Kidney capillary endothelial cell (primary cell): Measurements from ENCODE around the gene CCNG1.
A peak's percentile ranks its signal among the peaks of the same experiment; 100 is the strongest.
"Not testable (repeated sequence)": the region's sequence is repeated elsewhere in the genome, so short reads cannot be mapped to it uniquely, and the experiment has no call there.

Experiments
- DNase-seq: peaks from one replicate; pipeline ENCODE4 v3.0.0-alpha.2; 2018; ENCODE audit warnings: low spot score

The CCNG1 gene, protein sequence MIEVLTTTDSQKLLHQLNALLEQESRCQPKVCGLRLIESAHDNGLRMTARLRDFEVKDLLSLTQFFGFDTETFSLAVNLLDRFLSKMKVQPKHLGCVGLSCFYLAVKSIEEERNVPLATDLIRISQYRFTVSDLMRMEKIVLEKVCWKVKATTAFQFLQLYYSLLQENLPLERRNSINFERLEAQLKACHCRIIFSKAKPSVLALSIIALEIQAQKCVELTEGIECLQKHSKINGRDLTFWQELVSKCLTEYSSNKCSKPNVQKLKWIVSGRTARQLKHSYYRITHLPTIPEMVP

DNA sequence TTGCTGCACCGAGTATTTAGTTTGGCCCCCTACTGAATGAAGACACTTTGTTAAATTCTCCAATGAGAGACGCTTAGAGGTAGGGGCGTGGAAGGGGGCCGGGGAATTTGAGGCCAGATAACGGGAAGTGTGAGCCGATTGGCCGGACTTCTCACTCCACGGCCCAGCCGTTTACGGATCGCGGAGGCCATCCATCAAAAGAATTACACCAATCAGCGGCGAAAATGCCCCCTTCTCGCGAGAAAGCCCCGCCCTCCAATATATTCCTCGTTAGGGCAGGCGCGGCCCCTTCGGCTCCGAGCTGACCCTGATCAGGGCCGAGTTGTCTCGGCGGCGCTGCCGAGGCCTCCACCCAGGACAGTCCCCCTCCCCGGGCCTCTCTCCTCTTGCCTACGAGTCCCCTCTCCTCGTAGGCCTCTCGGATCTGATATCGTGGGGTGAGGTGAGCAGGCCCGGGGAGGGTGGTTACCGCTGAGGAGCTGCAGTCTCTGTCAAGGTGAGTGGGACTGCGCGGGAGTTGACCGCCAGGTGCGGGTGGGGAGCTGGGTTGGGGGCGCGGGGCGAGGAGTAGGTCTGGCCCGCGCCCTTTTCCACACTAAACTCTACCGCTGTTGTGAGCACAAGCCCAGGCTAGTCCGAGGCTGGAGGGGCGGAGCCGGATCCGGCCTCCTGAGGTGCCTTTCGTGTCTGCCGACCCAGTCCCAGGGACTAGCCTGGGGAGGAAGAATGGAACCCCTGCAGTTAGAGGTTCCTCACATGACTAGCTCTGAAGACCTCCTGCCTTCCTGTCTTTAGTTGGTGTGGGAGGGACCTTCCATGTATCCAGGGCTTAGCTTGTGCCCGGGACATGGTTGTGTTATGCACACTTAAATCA lies at the start of gene CCNG1:
Gene CCNG1, plus strand, starts transcription at position 287 of the 874 bp plus-strand sequence. CDS start 1,662 bp downstream, outside the sequence.
- DNase-seq, result peak; percentile 94

DNA sequence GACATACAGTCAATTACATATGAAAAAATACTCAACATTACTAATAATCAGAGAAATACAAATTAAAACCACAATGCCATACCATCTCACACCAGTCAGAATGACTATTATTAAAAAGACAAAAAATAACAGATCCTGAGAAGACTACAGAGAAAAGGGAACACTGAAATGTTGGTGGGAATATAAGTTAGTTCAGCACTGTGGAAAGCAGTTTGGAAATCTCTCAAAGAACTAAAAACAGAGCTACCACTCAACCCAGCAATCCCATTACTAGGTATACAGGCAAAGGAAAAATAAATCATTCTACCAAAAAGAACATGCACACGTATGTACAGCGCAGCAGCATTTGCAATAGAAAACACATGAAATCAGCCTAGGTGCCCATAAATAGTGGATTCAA lies 41.6 kb upstream of the CCNG1 start:
- no peak for DNase-seq

DNA sequence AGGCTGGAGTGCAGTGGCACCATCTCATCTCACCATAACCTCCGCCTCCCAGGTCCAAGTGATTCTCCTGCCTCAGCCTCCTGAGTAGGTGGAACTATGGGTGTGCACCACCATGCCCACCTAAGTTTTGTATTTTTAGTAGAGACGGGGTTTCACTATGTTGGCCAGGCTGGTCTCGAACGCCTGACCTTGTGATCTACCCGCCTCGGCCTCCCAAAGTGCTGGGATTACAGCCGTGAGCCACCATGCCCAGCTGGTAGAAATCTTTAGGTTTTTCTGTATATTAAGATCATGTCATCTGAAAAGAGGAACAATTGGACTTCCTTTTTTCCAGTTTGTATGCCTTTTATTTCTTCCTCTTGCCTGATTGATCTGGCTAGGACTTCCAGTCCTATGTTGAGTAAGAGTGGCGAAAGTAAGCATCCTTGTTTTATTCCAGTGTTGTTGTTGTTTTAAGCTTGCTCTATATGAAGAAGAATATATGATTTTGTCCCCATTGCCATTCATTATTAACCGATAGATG lies 40.5 kb upstream of the CCNG1 start:
- DNase-seq, result not testable (repeated sequence)

DNA sequence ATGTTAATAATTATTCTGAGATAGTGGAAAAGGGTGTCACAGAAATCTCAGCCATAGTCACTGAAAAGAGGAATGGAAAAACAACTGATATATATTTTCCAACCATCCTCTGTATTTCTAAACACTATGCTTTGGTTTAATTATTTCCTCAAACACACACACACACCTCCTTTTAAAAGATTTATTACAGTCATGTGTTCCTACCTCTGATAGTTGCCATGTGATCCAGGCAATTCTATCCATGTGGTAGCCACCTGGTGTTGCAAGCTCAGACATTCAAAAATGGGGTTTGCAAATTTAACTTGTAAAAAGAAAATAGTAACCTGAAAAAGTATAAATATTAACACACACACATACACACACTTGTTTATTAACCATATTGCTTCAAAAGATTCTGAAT lies 40.0 kb upstream of the CCNG1 start:
- no peak for DNase-seq

DNA sequence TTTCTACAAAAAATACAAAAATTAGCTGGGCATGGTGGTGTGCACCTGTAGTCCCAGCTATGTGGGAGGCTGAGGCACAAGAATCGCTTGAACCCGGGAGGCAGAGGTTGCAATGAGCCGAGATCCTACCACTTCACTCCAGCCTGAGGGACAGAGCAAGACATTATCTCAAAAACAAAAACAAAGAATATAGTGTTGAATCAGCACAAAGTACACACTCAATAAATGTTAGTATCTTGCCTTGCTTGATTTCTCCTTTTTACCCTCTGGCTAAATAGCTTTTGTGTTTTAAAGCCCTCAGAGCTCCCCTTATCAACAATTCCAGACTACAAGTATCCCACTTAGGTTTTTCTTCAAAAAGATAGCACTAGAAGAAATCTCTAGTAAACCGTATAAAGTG lies 37.5 kb upstream of the CCNG1 start:
- no peak for DNase-seq

DNA sequence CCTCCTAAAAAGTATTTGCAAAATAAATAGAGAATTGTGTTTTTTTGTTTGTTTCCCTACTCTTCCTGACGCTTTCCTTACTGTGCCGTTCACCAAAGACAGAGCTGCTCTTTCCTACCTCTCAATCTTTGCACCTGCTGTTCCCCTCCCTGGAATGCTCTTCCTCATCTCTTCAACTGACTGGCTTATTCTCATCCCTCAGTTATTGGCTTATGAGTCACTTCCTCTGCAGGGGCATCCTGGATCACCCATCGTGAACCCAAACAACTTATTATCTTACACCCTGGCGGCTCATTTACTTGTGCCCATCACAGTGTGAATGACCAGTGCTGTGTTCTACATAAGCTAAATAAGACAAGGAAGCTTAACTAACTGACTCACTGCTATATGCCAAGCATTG lies 36.1 kb upstream of the CCNG1 start:
- no peak for DNase-seq

DNA sequence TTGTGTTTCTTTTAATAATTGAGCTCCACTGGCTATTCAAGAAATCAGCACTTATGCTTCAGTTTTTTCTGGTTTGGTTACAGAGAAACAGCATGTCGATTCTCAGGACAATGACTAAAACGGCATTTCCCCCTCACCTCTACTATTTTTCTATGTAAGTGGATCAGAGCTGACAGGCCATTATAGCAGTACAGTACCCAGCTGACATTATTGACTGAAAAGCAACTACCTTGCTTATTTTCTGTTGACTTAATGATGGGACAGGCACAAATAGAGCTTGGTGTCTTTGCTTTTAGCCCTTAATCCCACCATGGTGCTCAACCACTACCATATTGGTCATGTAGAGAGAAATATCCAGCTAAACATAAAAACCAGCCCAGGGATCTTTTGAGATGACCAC lies 35.4 kb upstream of the CCNG1 start:
- DNase-seq, result no peak

DNA sequence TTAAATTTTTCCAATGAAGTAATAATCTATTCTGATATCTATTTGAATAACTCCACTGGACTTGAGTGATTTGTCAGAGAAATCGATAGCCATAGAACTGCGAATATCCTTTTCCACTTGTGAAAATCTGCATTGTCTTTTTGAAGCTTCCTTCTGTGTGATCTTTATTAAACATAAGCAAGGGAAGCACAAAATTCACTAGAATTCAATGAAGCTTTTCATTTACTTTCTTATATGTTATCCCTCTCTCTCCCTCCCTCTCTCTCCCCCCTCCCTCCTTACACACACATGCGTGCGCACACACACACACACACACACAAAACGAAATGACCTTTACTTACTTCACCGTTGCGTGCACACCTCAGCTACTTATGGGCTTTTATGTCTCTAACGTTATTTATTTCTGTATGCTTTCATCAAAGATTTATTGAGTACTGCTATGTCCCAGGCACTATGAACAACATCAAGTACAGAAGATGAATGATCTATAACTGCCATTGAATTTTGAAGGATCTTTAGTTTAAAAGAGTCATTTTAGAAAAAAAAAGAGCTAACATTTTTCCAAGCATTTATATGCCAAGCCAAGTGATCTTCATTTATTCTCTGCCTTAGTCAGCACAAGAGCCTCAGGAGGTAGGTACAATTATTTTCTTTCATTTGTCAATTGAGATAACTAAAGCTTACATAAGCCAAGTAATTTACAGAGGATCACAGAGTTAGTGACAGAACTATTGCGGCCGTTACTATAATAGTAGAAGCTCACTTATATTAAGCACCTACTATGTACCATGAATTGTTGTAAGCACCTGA lies 32.8 kb upstream of the CCNG1 start:
- no peak for DNase-seq

DNA sequence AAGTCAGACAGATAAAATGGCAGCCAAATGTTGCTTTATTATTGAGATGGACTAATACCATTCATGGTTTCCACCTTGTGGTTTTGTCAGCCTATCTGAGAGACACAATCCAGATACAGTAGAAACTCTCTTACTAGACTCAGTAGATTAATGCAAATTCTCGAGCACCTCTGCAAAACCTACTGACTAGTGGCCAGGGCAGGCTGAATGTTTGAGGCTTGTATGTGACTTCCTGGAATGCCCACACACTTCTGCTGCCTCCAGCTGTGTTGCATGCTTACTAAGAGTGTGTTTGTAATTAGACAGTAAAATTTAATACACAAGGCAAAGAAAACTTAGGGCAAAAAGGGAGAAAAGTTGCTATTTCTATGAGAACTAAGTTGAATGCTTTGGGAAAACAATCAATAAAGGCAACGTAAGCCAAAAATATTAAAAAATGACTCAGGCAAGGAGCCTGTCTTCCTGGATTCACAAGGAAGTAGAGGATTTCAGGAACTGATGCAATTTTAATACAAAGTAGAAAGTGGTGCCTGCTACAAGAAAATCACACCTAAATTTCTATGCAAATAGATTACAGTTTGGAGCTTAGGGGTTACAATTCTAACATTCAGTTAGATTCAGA lies 30.2 kb upstream of the CCNG1 start:
- peak; percentile 11 for DNase-seq

DNA sequence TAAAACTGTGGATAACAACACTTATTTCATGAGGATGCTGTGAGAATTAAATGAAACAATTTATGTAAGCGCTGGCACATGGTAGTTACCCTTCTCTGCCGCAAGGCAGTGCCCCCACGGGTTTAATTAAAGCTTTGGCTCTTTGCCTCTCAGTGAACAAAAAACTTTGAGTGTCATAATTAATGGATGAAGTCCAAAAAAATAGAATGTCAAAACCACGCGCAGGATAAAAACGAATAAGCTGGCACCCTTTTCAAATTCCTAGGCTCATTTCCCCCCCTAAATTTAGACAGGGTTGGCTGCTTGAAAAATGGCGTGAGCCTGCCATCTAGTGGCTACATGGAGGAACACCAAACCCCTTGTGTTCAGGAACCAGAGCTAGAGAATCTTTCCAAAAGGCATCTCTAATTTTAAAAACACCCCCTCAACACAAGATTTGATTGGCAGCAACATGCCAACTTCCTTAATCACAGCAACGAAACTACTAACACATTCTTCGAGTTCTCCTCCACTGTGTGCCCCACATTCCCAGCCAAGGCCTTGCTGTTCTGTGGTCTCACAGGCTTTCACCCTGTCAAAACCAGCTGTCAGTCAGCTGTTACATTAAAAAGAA lies 29.0 kb upstream of the CCNG1 start:
- DNase-seq, result peak; percentile 59

DNA sequence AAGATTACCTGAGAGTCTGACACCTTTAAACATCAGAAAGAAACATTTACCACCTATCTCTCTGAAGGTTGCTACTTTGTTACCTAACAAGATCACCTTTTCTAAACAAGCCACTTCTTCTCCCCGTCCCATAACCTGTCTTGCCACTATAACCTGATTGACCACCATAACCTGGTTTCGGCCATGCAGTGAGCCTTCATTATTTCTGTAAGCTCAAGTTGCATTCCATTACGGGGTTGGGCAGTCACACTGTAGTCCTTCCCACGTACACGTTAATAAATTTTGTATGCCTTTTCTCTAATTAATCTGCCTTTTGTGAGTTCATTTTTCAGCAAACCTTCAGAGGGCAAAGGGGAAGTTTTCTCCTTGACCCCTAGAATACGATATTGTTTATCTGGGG lies 28.0 kb upstream of the CCNG1 start:
- DNase-seq, result no peak

DNA sequence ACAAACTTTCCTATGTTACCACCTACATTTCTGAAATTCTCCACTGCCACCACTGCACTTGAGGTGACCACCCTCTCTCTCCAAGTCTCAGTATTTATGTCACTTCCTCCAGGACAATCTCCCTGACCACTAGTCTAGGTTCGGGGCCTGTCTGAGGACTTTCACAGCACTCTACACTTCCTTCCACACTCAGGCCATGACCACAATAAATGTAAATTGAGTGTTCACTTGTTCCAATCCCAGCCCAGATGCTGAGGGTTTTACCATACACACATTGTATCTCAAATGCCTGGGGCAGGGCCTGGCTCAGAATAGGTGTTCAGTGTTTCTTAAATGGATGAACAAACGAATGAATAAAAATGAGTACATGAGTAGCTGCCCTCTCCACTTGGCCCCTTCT lies 26.9 kb upstream of the CCNG1 start:
- DNase-seq, result no peak

DNA sequence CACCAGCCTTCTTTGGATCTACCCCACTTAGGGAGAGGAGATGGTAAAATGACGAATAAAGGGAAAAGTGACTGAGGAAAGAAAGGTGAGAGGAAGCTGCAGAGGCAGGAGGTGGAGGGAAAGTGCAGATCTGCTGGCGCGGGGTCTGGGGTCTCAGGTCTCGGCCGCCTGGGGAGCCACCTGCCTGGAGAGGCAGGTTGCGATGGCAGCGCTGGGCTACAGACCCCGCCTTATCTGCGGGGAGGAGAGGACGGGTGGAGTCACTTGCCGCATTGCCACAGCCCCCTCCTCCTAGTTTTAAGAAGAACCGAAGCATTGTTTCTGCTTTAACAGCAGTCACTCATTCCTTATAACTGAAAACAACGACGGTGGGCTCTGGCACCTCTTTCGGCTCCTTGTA lies 21.7 kb upstream of the CCNG1 start:
- DNase-seq, result not testable (repeated sequence)

DNA sequence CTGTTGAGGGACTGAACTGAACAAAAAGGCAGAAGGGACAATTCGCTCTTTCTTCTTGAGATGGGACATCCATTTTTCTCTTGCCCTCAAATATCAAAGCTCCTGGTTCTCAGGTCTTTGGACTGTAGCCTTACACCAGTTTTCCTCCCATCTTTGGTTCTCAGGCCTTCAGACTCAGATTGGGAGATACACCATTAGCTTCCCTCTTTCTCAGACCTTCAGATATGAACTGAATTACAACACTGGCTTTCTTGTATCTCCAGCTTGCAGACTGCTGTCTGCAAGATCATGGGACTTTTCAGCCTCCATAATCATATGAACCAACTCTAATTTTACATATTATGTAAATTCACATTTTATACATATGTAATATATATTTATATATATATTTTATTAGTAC lies 12.6 kb upstream of the CCNG1 start:
- DNase-seq, result no peak

DNA sequence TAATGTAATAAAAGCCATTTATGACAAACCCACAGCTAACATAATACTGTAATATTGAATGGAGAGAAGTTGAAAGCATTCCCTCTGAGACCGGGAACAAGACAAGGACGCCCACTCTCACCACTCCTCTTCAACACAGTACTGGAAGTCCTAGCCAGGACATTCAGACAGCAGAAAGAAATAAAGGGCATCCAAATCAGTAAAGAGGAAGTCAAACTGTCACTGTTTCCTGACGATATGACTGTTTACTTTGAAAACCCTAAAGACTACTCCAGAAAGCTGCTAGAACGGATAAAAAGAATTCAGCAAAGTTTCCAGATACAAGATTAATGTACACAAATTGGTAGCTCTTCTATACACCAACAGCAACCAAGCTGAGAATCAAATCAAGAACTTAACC lies 11.3 kb upstream of the CCNG1 start:
- not testable (repeated sequence) for DNase-seq

DNA sequence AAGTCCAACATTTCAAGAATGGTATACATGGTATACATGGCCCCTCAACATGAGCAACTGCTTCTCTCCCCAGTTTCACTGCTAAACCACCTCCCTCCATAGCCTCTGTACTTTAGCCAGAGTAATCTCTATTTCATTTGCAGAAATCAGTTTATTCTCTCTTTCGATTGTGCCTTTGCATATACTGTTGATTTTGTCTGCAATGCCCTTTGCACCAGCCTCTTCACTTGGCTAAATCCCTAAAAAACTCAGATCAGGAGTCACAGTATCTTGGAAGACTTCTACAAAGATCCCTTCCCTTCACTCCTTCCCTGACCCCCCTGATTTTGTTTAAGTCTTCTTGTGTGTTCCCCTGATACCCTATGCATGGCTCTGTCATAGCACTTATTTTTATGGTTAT lies 4.9 kb upstream of the CCNG1 start:
- DNase-seq, result no peak

DNA sequence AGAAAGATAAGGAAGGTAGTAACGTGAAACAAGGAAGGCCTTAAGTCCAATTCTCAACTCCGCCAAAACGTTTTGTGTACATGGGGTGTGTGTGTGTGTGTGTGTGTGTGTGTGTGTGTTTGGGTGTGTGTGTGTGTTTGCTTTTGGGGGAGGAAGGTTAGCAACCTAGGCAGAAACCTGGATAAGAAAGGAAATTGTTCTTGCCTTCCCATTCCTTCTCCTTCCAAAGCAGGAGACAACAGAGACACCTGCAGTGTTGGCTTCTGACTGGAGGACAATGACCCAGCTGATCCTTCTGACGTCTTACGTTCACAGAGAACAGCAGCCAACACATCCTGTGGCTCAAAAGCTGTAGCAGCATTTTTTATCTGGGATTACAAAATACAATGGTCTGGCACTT lies 4.1 kb upstream of the CCNG1 start:
- DNase-seq, result no peak

DNA sequence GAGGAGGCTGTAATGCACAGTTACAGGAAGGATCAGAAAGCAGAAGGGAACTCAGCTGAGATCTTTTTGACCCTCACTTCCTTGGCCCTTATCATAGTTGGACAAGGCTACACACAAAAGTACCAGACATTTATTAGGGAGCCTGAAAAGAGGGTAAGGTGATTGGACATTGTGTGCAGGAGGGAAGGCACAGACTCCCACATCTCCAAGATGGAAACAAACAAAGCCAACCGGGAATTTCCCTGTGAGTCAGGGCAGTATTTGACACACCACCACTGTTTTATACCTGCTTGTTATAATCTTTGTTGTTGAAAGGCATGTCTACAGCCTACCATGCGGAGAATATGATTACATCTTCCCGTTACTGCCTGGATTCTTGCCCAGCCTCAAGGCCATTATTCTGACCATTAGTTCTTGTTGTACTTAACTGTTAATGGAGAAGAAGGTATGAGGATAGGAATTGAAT lies 3.0 kb upstream of the CCNG1 start:
- DNase-seq, result no peak

DNA sequence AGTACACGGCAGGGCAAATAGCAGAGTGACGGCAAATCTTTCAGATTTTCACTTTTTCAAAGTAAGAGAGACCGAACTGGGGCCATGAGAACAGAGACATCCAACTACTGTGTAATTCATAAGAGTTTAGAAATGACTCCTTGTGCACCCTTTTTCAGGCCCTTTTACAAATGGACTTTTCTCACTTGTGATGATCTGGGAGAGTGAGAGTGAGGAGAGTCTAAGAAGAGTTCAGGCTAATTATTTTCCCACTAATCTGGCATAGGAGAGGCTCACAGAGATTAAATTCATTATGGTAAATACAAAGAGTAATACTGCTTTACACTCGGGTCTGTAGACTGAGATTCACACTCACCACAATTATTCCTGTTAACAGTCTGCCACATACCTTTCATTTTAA lies 880 bp upstream of the CCNG1 start:
- no peak for DNase-seq

DNA sequence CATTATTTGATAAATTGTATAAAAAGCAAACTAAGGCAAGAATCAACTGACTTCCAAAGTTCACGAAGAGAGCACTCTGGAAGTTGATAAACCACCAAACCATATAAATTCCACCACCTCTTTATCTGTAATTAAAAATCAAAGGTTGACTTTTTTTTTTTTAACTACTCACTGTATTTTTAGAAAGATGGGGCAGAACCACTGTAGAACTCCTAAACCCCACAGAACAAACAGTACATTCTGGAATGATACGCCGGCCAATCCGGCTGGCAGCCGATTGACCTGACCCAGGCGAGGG lies 435 bp upstream of the CCNG1 start:
- no peak for DNase-seq

DNA sequence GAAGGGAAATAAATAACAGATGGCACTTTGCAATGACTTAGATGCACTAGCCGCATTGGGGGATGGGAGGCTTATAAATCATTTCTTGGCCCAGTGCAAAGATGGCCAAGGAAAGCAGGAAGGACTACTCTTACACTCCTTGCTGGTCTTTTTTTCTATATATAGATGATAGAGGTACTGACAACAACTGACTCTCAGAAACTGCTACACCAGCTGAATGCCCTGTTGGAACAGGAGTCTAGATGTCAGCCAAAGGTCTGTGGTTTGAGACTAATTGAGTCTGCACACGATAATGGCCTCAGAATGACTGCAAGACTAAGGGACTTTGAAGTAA lies 1.7 kb downstream of the CCNG1 start:
- no peak for DNase-seq

DNA sequence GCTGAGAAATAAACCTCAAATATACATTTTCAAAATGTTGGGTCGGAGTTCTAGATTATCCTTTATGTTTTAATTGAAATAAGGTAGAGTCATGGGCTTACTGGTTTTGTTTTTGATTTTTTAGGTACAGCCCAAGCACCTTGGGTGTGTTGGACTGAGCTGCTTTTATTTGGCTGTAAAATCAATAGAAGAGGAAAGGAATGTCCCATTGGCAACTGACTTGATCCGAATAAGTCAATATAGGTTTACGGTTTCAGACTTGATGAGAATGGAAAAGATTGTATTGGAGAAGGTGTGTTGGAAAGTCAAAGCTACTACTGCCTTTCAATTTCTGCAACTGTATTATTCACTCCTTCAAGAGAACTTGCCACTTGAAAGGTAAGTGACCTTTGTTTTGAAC lies 3.6 kb downstream of the CCNG1 start:
- DNase-seq, result no peak
